ENCODE data around the gene CASTOR1. TPM values are rescaled to one million over a fixed set of nuclear protein-coding genes. Genes with fewer than 3 reads are reported as not detected.

Gene CASTOR1
- total RNA-seq, 1 donor from 2014 or later, result 11.1 TPM

DNA sequence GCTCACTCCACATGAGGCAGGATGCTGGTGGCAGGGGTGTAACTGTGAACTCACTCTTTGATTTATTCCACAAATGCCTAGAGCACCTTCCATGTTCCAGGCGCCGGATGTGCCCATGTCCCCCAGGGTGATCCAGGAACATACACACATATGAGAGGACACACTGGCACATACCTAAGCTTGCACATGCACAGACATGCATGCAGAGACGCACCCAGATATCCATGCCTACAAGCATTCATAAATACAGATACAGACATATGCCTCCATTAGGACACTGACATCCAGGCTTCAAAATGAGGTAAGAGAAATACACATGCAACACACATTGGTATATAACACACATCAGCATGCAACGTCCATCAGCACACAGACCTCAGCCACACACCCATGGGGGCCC is 27.2 kb downstream of the CASTOR1 start:
- H3K4me1 Mint-ChIP-seq (ENCODE audit: low read depth), result peaks cover 32% of the 10 kb centered on the region
- H3K9me3 Mint-ChIP-seq, result no peaks in the 10 kb centered on the region
- peak overlapping the region; percentile 79 for H3K27ac Mint-ChIP-seq
- H3K27me3 Mint-ChIP-seq (ENCODE audit: low read depth), result no peaks in the 10 kb centered on the region
- intact Hi-C loops (cut with micrococcal nuclease), result loop anchor here (2.0 to 10.0 kb wide), 3 partner anchors 53 to 703 kb away; partner anchors contain the start of genes MORC2, RNF215 and TUG1
- H3K4me3 Mint-ChIP-seq (ENCODE audit: low read depth), result peak overlapping the region; percentile 76
- DNase-seq (ENCODE audit: low spot score), result no peak
- peaks cover 54% of the 10 kb centered on the region for H3K36me3 Mint-ChIP-seq (ENCODE audit: low read depth)

DNA sequence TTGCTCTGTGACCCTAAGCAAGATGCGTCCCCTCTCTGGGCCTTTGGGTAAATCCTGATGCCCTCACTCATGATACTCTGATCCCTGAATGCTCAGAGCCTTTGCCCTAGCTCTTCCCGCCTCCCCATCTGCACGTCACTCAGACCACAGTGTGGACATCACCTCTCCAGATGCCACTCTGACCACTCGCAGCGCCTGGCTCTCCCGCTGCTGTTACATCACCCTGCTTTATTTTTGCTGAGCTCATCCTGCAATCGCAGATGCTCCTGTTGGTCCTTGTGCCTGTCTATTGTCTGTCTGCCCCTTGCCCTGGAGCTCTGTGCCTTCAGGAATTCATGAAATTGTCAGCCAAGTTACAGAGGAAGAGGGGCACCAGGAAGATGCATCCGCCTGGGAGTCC is 28.2 kb downstream of the CASTOR1 start:
- no peaks in the 10 kb centered on the region for H3K9me3 Mint-ChIP-seq
- no peak for DNase-seq (ENCODE audit: low spot score)
- H3K27me3 Mint-ChIP-seq (ENCODE audit: low read depth), result no peaks in the 10 kb centered on the region
- H3K36me3 Mint-ChIP-seq (ENCODE audit: low read depth), result peaks cover 47% of the 10 kb centered on the region
- H3K27ac Mint-ChIP-seq, result peak overlapping the region; percentile 55
- intact Hi-C loops (cut with micrococcal nuclease), result loop anchor here (10.0 kb wide), 2 partner anchors 54 to 704 kb away; partner anchors contain the start of genes MORC2 and TUG1
- H3K4me3 Mint-ChIP-seq (ENCODE audit: low read depth), result no peak overlapping the region
- peaks cover 38% of the 10 kb centered on the region for H3K4me1 Mint-ChIP-seq (ENCODE audit: low read depth)

DNA sequence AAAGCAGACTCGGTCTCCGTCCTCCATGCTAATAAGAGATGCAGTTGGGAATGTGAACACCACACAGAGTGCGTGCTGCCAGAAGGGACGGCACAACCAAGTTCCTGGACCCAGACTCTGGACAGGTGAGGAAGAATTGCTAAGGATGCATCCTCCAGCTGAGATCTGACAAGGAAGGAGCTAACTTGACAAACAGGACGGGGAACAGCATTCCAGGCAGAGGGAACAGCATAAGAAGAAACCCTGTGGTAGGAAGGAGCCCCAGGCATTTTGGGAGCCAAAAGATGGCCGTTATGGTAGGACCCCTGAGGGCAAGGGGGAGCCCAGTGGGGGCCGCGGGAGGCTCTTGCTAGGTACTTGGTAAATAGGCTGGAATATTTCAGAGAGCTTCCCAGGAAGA is 28.6 kb downstream of the CASTOR1 start:
- peaks cover 39% of the 10 kb centered on the region for H3K4me1 Mint-ChIP-seq (ENCODE audit: low read depth)
- H3K4me3 Mint-ChIP-seq (ENCODE audit: low read depth), result no peak overlapping the region
- DNase-seq (ENCODE audit: low spot score), result no peak
- no peaks in the 10 kb centered on the region for H3K9me3 Mint-ChIP-seq
- intact Hi-C loops (cut with micrococcal nuclease), result loop anchor here (10.0 kb wide), 2 partner anchors 54 to 704 kb away; partner anchors contain the start of genes MORC2 and TUG1
- no peak overlapping the region for H3K27ac Mint-ChIP-seq
- H3K36me3 Mint-ChIP-seq (ENCODE audit: low read depth), result peaks cover 42% of the 10 kb centered on the region
- no peaks in the 10 kb centered on the region for H3K27me3 Mint-ChIP-seq (ENCODE audit: low read depth)

DNA sequence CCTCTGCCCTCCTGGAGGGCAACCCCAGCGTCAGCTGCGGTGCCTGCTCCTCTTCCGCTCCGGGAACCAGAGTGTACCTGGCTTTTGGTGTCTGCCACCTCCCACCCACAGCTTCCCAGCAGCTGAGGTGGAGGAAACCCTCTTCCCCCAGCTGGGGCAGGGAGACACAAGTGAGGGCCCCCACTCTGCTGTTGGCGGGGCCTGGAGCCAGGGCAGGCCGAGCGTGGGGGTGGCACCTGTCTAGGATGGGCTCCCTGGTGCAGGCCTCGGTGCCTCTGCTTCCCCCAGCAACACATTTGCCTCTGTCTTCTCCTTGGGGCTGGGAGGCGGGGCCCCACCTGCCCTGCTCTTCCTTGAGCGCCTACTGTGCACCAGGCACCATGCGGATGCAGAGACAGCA is 29.0 kb downstream of the CASTOR1 start:
- intact Hi-C loops (cut with micrococcal nuclease), result loop anchor here (10.0 kb wide), 2 partner anchors 55 to 705 kb away; partner anchors contain the start of genes MORC2 and TUG1
- Mint-ChIP-seq H3K9me3 (no peaks in the 10 kb centered on the region), H3K27me3 (ENCODE audit: low read depth) (no peaks in the 10 kb centered on the region), H3K36me3 (ENCODE audit: low read depth) (peaks cover 38% of the 10 kb centered on the region), H3K27ac (no peak overlapping the region), H3K4me1 (ENCODE audit: low read depth) (peaks cover 41% of the 10 kb centered on the region), H3K4me3 (ENCODE audit: low read depth) (no peak overlapping the region)
- DNase-seq (ENCODE audit: low spot score), result no peak

DNA sequence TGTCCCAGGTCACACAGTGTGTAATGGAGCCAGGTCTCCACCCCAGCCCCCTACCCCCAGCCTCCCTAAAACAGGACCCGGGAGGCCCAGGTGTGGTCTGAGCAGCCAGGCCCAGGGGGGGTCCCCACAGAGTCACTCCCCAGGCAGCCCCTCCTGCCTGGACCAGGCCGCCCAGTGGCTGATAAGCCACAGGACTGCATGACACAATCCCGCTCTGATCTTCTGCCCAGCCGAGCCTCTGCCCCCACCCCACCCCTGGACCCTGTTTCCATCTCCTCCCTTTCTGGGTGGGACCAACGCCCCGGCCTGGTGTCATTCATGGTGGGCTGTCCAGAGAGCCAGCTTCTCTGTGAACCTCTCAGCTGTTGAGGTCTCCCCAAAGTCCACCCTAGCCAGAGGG is 35.0 kb downstream of the CASTOR1 start:
- no peak overlapping the region for H3K4me3 Mint-ChIP-seq (ENCODE audit: low read depth)
- no peaks in the 10 kb centered on the region for H3K36me3 Mint-ChIP-seq (ENCODE audit: low read depth)
- intact Hi-C loops (cut with micrococcal nuclease), result loop anchor here (5.0 kb wide), 1 partner anchor 33 kb away; the partner anchor contains the start of gene CASTOR1
- no peaks in the 10 kb centered on the region for H3K27me3 Mint-ChIP-seq (ENCODE audit: low read depth)
- peaks cover 53% of the 10 kb centered on the region for H3K4me1 Mint-ChIP-seq (ENCODE audit: low read depth)
- H3K27ac Mint-ChIP-seq, result peak overlapping the region; percentile 79
- no peak for DNase-seq (ENCODE audit: low spot score)
- H3K9me3 Mint-ChIP-seq, result no peaks in the 10 kb centered on the region

DNA sequence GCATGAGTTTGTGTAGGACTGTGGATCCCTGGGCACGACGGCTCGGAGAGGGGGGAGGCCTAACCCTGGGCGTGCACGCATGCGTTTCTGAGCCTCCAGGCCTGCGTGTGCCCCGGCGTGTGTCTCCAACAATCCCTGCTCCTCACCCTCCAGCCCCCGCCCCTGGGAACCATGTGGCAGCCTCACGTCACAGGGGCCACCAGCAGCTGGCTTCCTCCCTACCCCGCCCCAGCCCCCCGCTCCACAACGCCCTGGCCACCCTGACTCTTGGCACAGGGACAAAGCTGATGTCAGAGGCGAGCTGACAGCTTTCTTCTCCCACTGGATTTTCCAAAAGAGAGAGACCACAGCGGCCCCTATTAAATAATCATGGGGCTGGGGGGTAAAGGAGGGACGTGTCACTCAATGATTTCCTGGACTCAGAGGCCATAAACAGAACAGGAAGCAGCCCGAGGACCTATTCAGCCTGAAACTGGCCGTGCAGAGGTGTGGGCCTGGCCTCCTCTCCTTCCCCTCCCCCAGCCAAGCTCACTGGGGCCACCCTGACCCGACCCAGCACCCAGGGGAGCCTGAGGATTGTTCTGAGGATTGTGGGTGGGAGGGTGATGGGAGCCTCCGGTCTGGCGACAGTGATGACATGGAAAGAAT is 36.0 kb downstream of the CASTOR1 start:
- Mint-ChIP-seq H3K4me3 (ENCODE audit: low read depth) (no peak overlapping the region), H3K9me3 (no peaks in the 10 kb centered on the region), H3K27me3 (ENCODE audit: low read depth) (no peaks in the 10 kb centered on the region), H3K4me1 (ENCODE audit: low read depth) (peaks cover 58% of the 10 kb centered on the region), H3K36me3 (ENCODE audit: low read depth) (no peaks in the 10 kb centered on the region), H3K27ac (peak overlapping the region; percentile 79)
- DNase-seq (ENCODE audit: low spot score), result no peak
- intact Hi-C loops (cut with micrococcal nuclease), result loop anchor here (5.0 kb wide), 1 partner anchor 34 kb away; the partner anchor contains the start of gene CASTOR1

DNA sequence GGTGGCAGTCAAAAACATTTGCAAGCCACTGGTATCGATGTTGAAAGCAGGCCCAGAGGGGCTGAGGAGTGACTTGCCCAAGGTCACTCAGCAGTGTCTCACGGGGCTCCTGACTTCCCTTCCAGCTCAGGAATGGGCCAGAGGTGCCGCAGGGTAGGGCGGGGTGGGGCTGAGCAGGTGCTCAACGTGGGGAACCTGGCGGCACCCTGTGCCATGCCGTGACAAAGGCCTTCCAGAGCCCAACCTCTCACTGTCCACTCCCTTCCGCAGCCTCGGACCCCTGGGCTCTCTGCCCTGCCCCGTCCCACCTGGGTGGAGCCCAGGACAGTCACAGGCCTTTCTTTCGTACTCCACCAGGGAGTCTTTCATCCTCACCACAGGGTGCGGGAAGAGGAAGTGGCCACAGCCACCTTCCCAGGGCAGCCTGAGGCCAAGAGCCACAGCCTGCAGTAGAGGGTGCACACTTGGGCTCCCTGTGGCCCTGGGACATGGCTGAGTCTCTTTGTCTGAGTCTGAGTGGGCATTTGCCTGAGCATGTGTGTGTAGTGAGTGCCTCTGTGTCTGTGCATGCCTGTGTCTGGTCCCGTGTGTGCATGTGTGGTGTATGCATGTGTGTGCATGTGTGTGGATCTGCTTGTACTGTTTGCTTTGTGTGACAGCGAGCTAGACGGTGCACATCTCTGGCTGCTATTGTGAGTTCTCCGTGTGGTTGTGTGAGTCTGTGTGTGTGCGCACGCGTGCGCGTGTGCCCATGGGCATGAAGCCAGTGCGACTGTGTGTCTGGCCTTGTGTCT is 36.7 kb downstream of the CASTOR1 start:
- peak overlapping the region; percentile 79 for H3K27ac Mint-ChIP-seq
- H3K9me3 Mint-ChIP-seq, result no peaks in the 10 kb centered on the region
- H3K4me1 Mint-ChIP-seq (ENCODE audit: low read depth), result peaks cover 60% of the 10 kb centered on the region
- no peaks in the 10 kb centered on the region for H3K27me3 Mint-ChIP-seq (ENCODE audit: low read depth)
- no peak for DNase-seq (ENCODE audit: low spot score)
- peak overlapping the region; percentile 22 for H3K4me3 Mint-ChIP-seq (ENCODE audit: low read depth)
- intact Hi-C loops (cut with micrococcal nuclease), result loop anchor here (5.0 kb wide), 1 partner anchor 35 kb away; the partner anchor contains the start of gene CASTOR1
- no peaks in the 10 kb centered on the region for H3K36me3 Mint-ChIP-seq (ENCODE audit: low read depth)

DNA sequence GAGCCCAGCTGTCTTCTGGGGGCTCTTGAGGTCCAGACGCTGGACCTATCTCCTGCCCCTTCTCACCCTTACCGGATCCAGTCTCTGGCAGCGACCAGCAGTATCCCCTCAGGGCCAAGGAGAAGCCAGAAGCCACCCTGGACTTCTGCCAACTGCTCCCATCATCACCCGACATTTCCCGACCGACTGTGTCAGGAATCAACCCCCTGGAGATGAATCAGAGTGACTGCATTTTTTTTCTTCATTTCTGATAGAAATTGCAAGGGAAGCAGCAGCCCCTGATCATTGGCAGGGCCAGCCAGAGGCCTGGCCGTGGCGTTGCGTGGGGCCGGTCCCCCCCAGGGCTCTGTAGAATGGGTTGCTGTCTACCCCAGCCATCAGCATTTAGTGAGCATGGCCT is 37.6 kb downstream of the CASTOR1 start:
- peaks cover 67% of the 10 kb centered on the region for H3K4me1 Mint-ChIP-seq (ENCODE audit: low read depth)
- H3K27ac Mint-ChIP-seq, result peak overlapping the region; percentile 60
- intact Hi-C loops (cut with micrococcal nuclease), result loop anchor here (5.0 kb wide), 1 partner anchor 36 kb away; the partner anchor contains the start of gene CASTOR1

DNA sequence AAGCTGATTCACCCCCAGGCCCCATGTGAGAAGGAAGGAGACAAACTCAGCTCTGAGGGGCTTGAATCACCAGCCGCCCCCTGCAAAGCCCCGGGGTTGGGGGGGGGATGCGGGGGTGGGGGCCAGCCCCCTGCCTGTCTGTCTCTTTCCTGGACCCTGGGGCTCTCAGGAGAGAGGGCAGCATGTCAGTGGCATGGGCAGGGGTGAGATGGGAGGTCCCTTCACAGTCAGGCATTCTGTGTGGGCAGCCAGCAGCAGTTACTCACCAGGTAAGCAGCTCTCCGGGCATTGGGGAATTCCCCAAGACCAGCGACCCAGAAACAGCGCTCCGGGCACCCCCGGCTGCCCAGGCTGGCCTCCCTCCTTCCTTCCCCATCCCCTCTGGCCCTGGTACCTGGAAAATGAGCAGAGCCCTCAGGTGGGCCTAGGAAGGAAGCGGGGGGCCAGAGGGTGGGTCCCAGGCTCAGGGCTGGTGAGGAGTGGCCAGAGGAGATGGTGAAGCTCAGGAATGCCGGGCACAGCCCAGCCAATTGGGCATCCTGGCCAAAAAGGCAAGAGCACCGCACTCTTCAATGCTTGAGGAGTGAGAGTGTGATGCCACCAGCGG is 38.5 kb downstream of the CASTOR1 start:
- peaks cover 5% of the 10 kb centered on the region for H3K36me3 Mint-ChIP-seq (ENCODE audit: low read depth)
- peak overlapping the region; percentile 89 for H3K27ac Mint-ChIP-seq
- intact Hi-C loops (cut with micrococcal nuclease), result loop anchor here (5.0 kb wide), 1 partner anchor 37 kb away; the partner anchor contains the start of gene CASTOR1
- H3K4me3 Mint-ChIP-seq (ENCODE audit: low read depth), result no peak overlapping the region
- H3K4me1 Mint-ChIP-seq (ENCODE audit: low read depth), result peaks cover 64% of the 10 kb centered on the region
- H3K9me3 Mint-ChIP-seq, result no peaks in the 10 kb centered on the region
- no peaks in the 10 kb centered on the region for H3K27me3 Mint-ChIP-seq (ENCODE audit: low read depth)
- DNase-seq (ENCODE audit: low spot score), result no peak

More for the DNA sequence above, 37.6 kb downstream of the CASTOR1 start:
- Mint-ChIP-seq H3K27me3 (ENCODE audit: low read depth) (no peaks in the 10 kb centered on the region), H3K4me3 (ENCODE audit: low read depth) (no peak overlapping the region), H3K9me3 (no peaks in the 10 kb centered on the region), H3K36me3 (ENCODE audit: low read depth) (no peaks in the 10 kb centered on the region)
- DNase-seq (ENCODE audit: low spot score), result no peak

DNA sequence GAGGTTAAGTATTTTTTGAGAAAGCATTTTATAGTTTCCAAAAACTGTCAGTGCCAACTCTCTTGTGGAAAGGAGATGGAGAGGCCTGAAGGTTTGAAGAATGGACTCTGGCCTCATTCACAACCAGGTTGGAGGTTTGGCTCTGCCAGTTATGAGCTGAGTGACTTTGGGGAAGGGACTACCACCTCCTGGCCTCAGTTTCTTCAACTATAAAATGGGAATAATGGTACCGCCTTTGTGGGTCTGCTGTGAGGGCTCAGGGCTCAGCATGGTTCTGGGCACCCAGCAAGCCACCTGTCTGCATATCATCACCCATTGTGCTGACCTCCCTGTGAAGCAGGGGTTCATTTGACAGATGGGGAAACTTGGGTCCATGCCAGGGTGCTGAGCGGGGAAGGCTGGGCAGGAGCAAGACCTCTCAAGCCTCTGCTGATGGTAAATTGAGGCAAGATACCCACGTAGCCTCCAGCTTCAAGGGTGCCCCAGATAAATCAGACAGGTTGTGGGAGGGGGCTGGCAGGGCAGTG is 39.2 kb downstream of the CASTOR1 start:
- H3K9me3 Mint-ChIP-seq, result no peaks in the 10 kb centered on the region
- H3K4me3 Mint-ChIP-seq (ENCODE audit: low read depth), result no peak overlapping the region
- H3K27me3 Mint-ChIP-seq (ENCODE audit: low read depth), result no peaks in the 10 kb centered on the region
- H3K36me3 Mint-ChIP-seq (ENCODE audit: low read depth), result peaks cover 12% of the 10 kb centered on the region
- intact Hi-C loops (cut with micrococcal nuclease), result loop anchor here (5.0 kb wide), 1 partner anchor 37 kb away; the partner anchor contains the start of gene CASTOR1
- H3K4me1 Mint-ChIP-seq (ENCODE audit: low read depth), result peaks cover 63% of the 10 kb centered on the region
- DNase-seq (ENCODE audit: low spot score), result no peak
- H3K27ac Mint-ChIP-seq, result peak overlapping the region; percentile 75

DNA sequence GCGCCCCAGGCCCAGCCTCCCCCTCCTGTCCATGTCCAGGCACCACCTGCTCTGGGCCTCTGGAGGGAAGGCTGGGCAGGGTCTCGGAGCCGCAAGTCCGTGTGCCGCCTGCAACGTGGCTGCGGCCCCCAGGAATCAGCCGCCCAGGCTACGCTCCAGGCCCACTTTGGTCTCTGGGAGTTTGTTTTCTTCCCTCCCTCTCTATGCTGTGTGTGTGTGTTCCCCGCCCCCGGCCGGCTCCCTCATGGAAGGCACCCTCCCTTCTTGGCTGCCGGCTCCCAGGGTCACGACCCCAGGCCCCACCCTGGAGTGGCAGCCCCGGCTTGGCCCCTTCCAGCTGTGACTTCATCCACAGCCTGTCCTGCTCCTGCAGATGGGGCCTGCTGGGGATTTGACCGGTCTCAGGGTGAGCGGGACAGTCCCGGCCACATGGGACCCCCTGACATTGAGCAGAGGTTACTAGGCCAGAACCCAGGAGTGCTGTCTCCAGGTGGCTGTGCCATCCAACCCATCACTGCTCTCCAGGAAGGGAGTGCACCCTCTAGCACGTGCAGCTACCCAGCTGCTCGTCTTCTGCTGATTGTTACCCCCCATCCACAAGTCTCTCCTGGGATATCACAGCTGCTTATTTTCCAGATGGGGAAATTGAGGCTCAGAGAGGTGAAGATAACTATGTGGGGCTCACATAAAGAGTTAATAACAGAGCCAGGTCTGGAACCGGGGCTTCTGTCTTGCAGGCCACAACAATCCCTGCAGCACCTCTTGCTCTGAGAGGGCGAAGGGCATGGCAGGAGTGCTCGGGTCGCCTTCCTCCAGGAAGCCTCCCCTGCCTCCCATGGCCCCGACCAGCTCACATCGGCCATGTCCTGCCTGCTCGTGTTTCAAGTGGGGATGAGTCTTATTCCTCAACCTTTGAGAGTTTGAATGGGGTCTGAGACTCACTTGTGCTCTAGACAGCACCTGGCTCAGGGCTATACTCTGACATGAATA is 40.0 kb downstream of the CASTOR1 start:
- Mint-ChIP-seq H3K27ac (peak overlapping the region; percentile 84), H3K9me3 (no peaks in the 10 kb centered on the region), H3K36me3 (ENCODE audit: low read depth) (peaks cover 20% of the 10 kb centered on the region), H3K4me3 (ENCODE audit: low read depth) (no peak overlapping the region), H3K27me3 (ENCODE audit: low read depth) (no peaks in the 10 kb centered on the region), H3K4me1 (ENCODE audit: low read depth) (peaks cover 62% of the 10 kb centered on the region)
- intact Hi-C loops (cut with micrococcal nuclease), result loop anchor here (5.0 kb wide), 1 partner anchor 38 kb away; the partner anchor contains the start of gene CASTOR1
- DNase-seq (ENCODE audit: low spot score), result no peak
